EL (cell line): Measurements from ENCODE around the gene RANBP3.

ENCODE experiments used
- DNase-seq: peaks from one replicate; pipeline ENCODE4 v3.0.0-alpha.2; 2016

The RANBP3 gene

GRCh38 chr19:5985098-5985783 lies 7.3 kb upstream of the RANBP3 start:
- peak; percentile 65 for DNase-seq

- DNase-seq: no peak
Measured at GRCh38 chr19:5984600-5984999, 6.7 kb upstream of the RANBP3 start.

- DNase-seq: no peak
Measured at GRCh38 chr19:5983367-5983955, 5.5 kb upstream of the RANBP3 start.

- DNase-seq: no peak
Measured at GRCh38 chr19:5978606-5979552, 939 bp upstream of the RANBP3 start.

- DNase-seq: no peak
Measured at GRCh38 chr19:5977222-5977784, 637 bp downstream of the RANBP3 start.

- DNase-seq: no peak
Measured at GRCh38 chr19:5976768-5977167, 1.2 kb downstream of the RANBP3 start.

- no peak for DNase-seq
Measured at GRCh38 chr19:5975388-5975728, 2.6 kb downstream of the RANBP3 start.

- no peak for DNase-seq
Measured at GRCh38 chr19:5974721-5975387, 3.1 kb downstream of the RANBP3 start.

GRCh38 chr19:5973867-5974635 lies 3.9 kb downstream of the RANBP3 start:
- DNase-seq: no peak

- no peak for DNase-seq
Measured at GRCh38 chr19:5973376-5973775, 4.6 kb downstream of the RANBP3 start.

GRCh38 chr19:5972355-5972731 lies 5.6 kb downstream of the RANBP3 start:
- no peak for DNase-seq

- DNase-seq: no peak
Measured at GRCh38 chr19:5971714-5972354, 6.1 kb downstream of the RANBP3 start.

- DNase-seq: no peak
Measured at GRCh38 chr19:5969476-5969875, 8.5 kb downstream of the RANBP3 start.

- DNase-seq: no peak
Measured at GRCh38 chr19:5968431-5969373, 9.2 kb downstream of the RANBP3 start.

GRCh38 chr19:5967994-5968430 lies 9.9 kb downstream of the RANBP3 start:
- DNase-seq: peak; percentile 82

GRCh38 chr19:5967571-5967970 lies 10.4 kb downstream of the RANBP3 start:
- DNase-seq: no peak

GRCh38 chr19:5966941-5967340 lies 11.0 kb downstream of the RANBP3 start:
- DNase-seq: no peak

- no peak for DNase-seq
Measured at GRCh38 chr19:5966215-5966614, 11.7 kb downstream of the RANBP3 start.

- no peak for DNase-seq
Measured at GRCh38 chr19:5964816-5965565, 12.9 kb downstream of the RANBP3 start.

- no peak for DNase-seq
Measured at GRCh38 chr19:5963855-5964254, 14.1 kb downstream of the RANBP3 start.
